Right hindlimb (tissue), 1 donor: ENCODE data around the gene RBMS3.
"Not testable (repeated sequence)": the region's sequence is repeated elsewhere in the genome, so short reads cannot be mapped to it uniquely, and the experiment has no call there.

Source experiments
- DNase-seq: peaks from one replicate; pipeline ENCODE4 v3.0.0-alpha.2; 2018

Gene RBMS3

GRCh38 chr3:29493109-29493508, 212.2 kb downstream of the RBMS3 start:
- DNase-seq: no peak

- no peak for DNase-seq
Observed at GRCh38 chr3:29494305-29495036, 213.6 kb downstream of the RBMS3 start.

- DNase-seq: no peak
Observed at GRCh38 chr3:29497282-29497681, 216.4 kb downstream of the RBMS3 start.

GRCh38 chr3:29502771-29503170, 221.9 kb downstream of the RBMS3 start:
- DNase-seq: no peak

GRCh38 chr3:29503314-29503713, 222.4 kb downstream of the RBMS3 start:
- DNase-seq: no peak

GRCh38 chr3:29503958-29504357, 223.1 kb downstream of the RBMS3 start:
- peak; percentile 39 for DNase-seq

GRCh38 chr3:29506502-29506901, 225.6 kb downstream of the RBMS3 start:
- DNase-seq: no peak

- no peak for DNase-seq
Observed at GRCh38 chr3:29511701-29512100, 230.8 kb downstream of the RBMS3 start.

GRCh38 chr3:29512641-29513040, 231.8 kb downstream of the RBMS3 start:
- DNase-seq: no peak

- no peak for DNase-seq
Observed at GRCh38 chr3:29513236-29513635, 232.4 kb downstream of the RBMS3 start.

GRCh38 chr3:29514170-29514569, 233.3 kb downstream of the RBMS3 start:
- no peak for DNase-seq

GRCh38 chr3:29514912-29515311, 234.0 kb downstream of the RBMS3 start:
- no peak for DNase-seq

GRCh38 chr3:29515451-29515850, 234.6 kb downstream of the RBMS3 start:
- no peak for DNase-seq

GRCh38 chr3:29516164-29516563, 235.3 kb downstream of the RBMS3 start:
- DNase-seq: no peak

GRCh38 chr3:29520764-29521163, 239.9 kb downstream of the RBMS3 start:
- DNase-seq: no peak

GRCh38 chr3:29521293-29521692, 240.4 kb downstream of the RBMS3 start:
- DNase-seq: no peak

- no peak for DNase-seq
Observed at GRCh38 chr3:29521751-29522150, 240.9 kb downstream of the RBMS3 start.

GRCh38 chr3:29524433-29524832, 243.6 kb downstream of the RBMS3 start:
- not testable (repeated sequence) for DNase-seq

GRCh38 chr3:29525254-29525881, 244.5 kb downstream of the RBMS3 start:
- DNase-seq: peak; percentile 71

- no peak for DNase-seq
Observed at GRCh38 chr3:29527246-29527645, 246.4 kb downstream of the RBMS3 start.

- no peak for DNase-seq
Observed at GRCh38 chr3:29531644-29532043, 250.8 kb downstream of the RBMS3 start.

GRCh38 chr3:29532473-29532872, 251.6 kb downstream of the RBMS3 start:
- DNase-seq: no peak

- no peak for DNase-seq
Observed at GRCh38 chr3:29534006-29534405, 253.1 kb downstream of the RBMS3 start.

GRCh38 chr3:29536016-29536758, 255.3 kb downstream of the RBMS3 start:
- DNase-seq: no peak
